Epithelial cell of esophagus (primary cell): ENCODE data around the gene EXD2.
"Not testable (repeated sequence)": the region's sequence is repeated elsewhere in the genome, so short reads cannot be mapped to it uniquely, and the experiment has no call there.

ENCODE experiments used
- DNase-seq: peaks from one replicate; pipeline ENCODE4 v3.0.0; 2010; ENCODE audit warnings: low read depth
- H3K4me3 ChIP-seq: 2 replicates; pipeline ENCODE4 v1.5.1; 2011; ENCODE audit warnings: mild to moderate bottlenecking, low read length, control low read depth
- TF ChIP-seq, protein P1 (sequence below): IDR thresholded peaks from 2 replicates; pipeline ENCODE4 v1.5.1; 2011; ENCODE audit warnings: low read depth, mild to moderate bottlenecking, low read length, control low read depth, inconsistent platforms; ENCODE audit not compliant: insufficient read depth; ENCODE audit errors: missing control alignments

Gene EXD2

DNA sequence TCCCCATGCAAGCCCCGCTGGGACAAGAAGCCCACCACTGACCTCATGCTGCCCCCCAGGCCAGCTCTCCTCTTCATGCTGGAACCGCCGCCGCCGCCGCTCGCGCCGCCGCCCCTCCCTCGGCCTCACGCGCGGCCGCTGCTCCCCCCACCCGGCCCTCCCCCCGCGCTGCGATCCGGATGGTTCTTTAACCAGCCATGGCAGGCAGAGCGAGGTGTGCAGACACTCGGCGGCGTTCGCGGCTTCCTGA lies 38.5 kb upstream of the EXD2 start, which contains the start of gene DCAF5:
DCAF5 (minus strand) TSS at position 218 of the 250 bp plus-strand sequence; CDS start at position 77, 141 bp downstream.
- peak; percentile 97 for DNase-seq
- TF ChIP-seq, protein P1, sequence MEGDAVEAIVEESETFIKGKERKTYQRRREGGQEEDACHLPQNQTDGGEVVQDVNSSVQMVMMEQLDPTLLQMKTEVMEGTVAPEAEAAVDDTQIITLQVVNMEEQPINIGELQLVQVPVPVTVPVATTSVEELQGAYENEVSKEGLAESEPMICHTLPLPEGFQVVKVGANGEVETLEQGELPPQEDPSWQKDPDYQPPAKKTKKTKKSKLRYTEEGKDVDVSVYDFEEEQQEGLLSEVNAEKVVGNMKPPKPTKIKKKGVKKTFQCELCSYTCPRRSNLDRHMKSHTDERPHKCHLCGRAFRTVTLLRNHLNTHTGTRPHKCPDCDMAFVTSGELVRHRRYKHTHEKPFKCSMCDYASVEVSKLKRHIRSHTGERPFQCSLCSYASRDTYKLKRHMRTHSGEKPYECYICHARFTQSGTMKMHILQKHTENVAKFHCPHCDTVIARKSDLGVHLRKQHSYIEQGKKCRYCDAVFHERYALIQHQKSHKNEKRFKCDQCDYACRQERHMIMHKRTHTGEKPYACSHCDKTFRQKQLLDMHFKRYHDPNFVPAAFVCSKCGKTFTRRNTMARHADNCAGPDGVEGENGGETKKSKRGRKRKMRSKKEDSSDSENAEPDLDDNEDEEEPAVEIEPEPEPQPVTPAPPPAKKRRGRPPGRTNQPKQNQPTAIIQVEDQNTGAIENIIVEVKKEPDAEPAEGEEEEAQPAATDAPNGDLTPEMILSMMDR = no peak
- peak within 1 kb of the TSS; percentile 80 for H3K4me3 ChIP-seq

DNA sequence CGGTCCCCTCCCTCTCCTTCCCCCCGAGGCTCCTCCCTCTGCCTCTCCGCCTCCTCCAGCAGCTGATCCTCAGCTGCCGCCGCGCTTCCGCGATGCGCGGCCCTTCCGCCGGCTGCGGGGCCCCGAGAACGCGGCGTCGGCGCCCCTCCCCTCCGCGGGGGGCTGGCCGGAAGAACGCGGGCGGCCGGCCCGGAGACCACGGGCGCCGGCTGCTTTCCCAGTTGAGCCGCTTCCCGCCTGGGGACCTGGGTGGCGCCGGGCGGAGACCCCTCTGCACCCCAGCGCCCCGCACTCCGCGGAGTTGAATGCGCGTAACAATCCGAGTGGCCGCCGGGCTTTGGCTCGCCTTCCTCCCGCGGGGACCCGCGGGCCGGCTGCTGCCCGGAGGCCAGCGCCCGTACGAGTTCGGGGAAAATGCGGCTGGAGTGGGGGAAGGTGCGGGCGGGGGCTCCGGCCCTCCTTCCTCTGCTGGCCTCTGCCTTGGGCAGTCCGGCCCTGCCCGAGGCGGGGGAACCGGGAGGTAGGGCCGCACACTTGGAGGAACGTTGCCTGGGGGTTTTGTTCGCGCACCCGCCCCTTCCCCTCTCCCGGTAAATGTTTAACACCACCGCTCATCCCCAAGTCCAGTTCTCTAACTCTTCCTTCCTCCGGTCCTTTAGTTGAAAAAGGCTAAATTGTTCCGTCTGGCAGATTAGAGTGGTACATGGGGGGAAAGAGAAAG lies 38.0 kb upstream of the EXD2 start:
- TF ChIP-seq, protein P1 = no peak
- H3K4me3 ChIP-seq = peak overlapping the region; percentile 80
- no peak for DNase-seq

DNA sequence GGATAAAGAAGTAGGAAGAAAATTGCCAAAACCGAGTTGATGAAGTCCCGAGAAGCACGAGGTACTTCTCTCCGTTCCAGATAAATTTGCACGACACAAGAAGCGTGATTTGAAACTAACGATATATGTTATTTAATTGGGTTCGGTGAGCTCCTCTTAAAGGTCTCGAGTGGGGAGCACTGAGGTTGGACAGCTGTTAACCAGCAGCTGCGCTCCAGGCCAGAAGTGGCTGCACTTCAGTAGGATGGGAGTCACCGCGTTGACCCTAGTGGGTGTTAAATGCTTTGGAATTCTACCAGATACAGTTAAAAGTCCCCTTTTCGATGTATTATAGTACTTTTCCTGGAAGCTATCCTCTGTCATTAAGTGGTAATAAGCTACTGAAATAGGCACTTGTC lies 37.4 kb upstream of the EXD2 start:
- TF ChIP-seq, protein P1 = no peak
- H3K4me3 ChIP-seq = peak overlapping the region; percentile 80
- peak; percentile 15 for DNase-seq

DNA sequence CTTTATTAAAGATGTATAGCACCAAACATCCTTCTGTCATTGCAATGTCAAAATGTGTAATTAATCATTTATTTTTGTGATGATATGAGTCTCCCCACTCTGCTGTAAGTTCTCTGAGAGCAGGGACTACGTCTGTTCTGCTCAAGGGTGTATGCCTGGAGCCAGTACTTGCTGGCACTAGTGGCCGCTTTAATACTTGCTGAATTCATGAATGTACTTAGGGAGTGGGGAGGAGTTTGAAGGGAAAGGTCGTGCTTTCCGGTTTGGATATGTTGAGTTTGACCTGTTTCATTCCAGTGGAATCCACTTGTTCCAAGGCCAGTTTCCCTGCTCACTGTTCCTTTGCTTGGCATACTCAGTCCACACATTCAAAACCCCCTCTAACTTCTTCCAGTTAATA lies 36.5 kb upstream of the EXD2 start:
- no peak overlapping the region for H3K4me3 ChIP-seq
- TF ChIP-seq, protein P1 = peak; percentile 17
- DNase-seq = peak; percentile 41

DNA sequence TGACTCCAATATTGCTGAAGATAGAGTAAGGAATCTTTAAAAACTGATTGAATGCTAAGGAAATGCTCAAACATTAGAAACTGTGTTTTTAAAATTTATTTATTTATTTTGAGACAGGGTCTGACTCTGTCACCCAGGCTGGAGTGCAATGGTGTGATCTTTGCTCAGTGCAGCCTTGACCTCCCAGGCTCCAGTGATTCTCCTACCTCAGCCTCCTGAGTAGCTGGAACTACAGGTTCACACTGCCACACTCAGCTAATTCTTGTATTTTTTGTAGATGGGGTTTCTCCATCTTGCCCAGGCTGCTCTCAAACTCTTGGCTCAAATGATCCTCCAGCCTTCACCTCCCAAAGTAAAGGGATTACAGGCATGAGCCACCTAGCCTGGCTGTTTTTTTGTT lies 35.1 kb upstream of the EXD2 start:
- no peak for DNase-seq
- H3K4me3 ChIP-seq = no peak overlapping the region
- TF ChIP-seq, protein P1 = no peak

DNA sequence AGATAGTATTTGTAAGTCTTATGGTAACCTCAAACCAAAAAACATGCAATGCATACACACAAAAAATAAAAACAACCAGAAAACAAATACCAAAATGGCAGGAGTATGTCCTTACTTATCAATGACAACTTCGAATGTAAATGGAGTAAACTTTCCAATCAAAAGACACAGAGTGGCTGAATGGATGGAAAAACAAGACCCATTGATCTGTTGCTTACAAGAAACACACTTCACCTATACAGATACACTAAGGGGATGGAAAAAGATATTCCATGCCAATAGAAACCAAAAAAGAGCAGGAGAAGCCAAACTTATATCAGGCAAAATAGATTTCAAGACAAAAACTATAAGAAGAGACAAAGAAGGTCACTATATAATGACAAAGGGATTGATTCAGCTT lies 29.7 kb upstream of the EXD2 start:
- no peak overlapping the region for H3K4me3 ChIP-seq
- TF ChIP-seq, protein P1 = no peak
- no peak for DNase-seq

DNA sequence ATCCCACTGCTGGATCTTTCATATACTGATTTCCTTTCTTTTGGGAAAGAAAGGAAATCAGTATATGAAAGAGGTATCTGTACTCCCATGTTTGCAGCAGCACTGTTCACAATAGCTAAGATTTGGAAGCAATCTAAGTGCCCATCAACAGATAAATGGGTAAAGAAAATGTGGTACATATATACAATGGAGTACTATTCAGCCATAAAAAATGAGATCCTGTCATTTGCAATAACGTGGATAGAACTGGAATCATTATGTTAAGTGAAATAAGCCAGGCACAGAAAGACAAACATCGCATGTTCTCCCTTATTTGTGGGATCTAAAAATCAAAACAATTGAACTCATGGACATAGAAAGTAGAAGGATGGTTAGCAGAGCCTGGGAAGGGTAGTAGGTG lies 25.5 kb upstream of the EXD2 start:
- not testable (repeated sequence) for H3K4me3 ChIP-seq, DNase-seq
